A549 (cell line): Measurements from ENCODE around the gene TMEM248.
"Not testable (repeated sequence)": the region's sequence is repeated elsewhere in the genome, so short reads cannot be mapped to it uniquely, and the experiment has no call there.

Experiments
- BHLHE40 ChIP-seq: IDR thresholded peaks from 2 replicates; pipeline ENCODE4 v1.6.1; 2012; ENCODE audit warnings: low read depth, low read length, inconsistent platforms
- CEBPB ChIP-seq, 2 experiments: fragments of >200 bp in 1 of 2; sonication (Bioruptor Twin) in 1 of 2; formaldehyde crosslinking in 1 of 2; IDR thresholded peaks; 2 replicates each; pipeline ENCODE4 v1.6.1; 2012 to 2016
- CHD4 ChIP-seq: fragments of 200-600 bp; sonication (generic); IDR thresholded peaks from 2 replicates; pipeline ENCODE4 v1.6.1; 2016; ENCODE audit warnings: antibody characterized with exemption, mild to moderate bottlenecking, borderline replicate concordance
- EP300 ChIP-seq, 2 experiments: fragments of >200 bp; sonication (Bioruptor Twin); formaldehyde crosslinking; IDR thresholded peaks; 2 replicates in 1 of 2; 3 replicates in 1 of 2; pipeline ENCODE4 v1.6.1; 2016 to 2017
- ESRRA ChIP-seq: fragments of 150-350 bp; IDR thresholded peaks from 2 replicates; pipeline ENCODE4 v1.6.1; 2014; ENCODE audit warnings: mild to moderate bottlenecking, low read length, borderline replicate concordance
- GATA3 ChIP-seq: IDR thresholded peaks from 2 replicates; pipeline ENCODE4 v1.6.1; 2012; ENCODE audit warnings: borderline replicate concordance
- POLR2A ChIP-seq: IDR thresholded peaks from 2 replicates; pipeline ENCODE4 v1.6.1; 2012; ENCODE audit warnings: mild to moderate bottlenecking, low read length
- RNF2 ChIP-seq: fragments of 200-600 bp; sonication (generic); IDR thresholded peaks from 2 replicates; pipeline ENCODE4 v1.6.1; 2016; ENCODE audit warnings: low read depth, mild to moderate bottlenecking, antibody characterized with exemption, moderate library complexity, borderline replicate concordance
- TP53 ChIP-seq: fragments of 250-450 bp; sonication (Bioruptor Pico); IDR thresholded peaks from 2 replicates; pipeline ENCODE4 v1.5.0; 2021; ENCODE audit warnings: mild to moderate bottlenecking, moderate library complexity
- TF ChIP-seq, protein P1 (sequence below): fragments of >200 bp; sonication (Bioruptor Twin); formaldehyde crosslinking; IDR thresholded peaks from 3 replicates; pipeline ENCODE4 v1.5.1; 2016
- TF ChIP-seq, protein P2 (sequence below): IDR thresholded peaks from 2 replicates; pipeline ENCODE4 v1.6.1; 2012
- TF ChIP-seq, protein P3 (sequence below): fragments of 450-650 bp; IDR thresholded peaks from 2 replicates; pipeline ENCODE4 v1.6.1; 2014; ENCODE audit warnings: antibody characterized with exemption
- TF ChIP-seq, protein P4 (sequence below): IDR thresholded peaks from 2 replicates; pipeline ENCODE4 v1.6.1; 2012; ENCODE audit warnings: low read depth, borderline replicate concordance
- TF ChIP-seq, protein P5 (sequence below): fragments of 200-600 bp; sonication (generic); IDR thresholded peaks from 2 replicates; pipeline ENCODE4 v1.6.1; 2016; ENCODE audit warnings: antibody characterized with exemption, mild to moderate bottlenecking, moderate library complexity

DNA sequence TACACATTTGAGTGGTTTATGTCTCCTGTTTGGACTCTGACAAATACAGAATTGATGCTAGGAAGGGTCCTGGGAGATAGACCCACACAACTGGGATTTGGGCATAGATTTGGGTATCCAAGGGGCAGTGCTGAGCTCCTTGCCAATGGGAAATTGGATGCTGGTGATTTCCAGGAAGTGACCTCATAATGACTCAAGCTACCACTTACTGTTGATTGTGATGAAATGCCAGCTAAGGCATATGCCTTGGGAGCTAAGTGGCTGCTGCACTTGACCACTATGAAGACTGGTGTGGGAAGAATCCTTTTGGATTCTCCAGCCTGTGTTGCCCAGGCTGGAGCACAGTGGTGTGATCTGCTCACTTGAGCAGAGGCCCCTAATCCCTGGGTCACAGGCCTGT is 36.5 kb upstream of the TMEM248 start:
- TF ChIP-seq TP53; POLR2A; CHD4; EP300 (IDR thresholded peaks at IDR 0.05); RNF2; CEBPB (IDR thresholded peaks at IDR 0.05); GATA3; ESRRA; BHLHE40: not testable (repeated sequence)
- TF ChIP-seq, protein P1, sequence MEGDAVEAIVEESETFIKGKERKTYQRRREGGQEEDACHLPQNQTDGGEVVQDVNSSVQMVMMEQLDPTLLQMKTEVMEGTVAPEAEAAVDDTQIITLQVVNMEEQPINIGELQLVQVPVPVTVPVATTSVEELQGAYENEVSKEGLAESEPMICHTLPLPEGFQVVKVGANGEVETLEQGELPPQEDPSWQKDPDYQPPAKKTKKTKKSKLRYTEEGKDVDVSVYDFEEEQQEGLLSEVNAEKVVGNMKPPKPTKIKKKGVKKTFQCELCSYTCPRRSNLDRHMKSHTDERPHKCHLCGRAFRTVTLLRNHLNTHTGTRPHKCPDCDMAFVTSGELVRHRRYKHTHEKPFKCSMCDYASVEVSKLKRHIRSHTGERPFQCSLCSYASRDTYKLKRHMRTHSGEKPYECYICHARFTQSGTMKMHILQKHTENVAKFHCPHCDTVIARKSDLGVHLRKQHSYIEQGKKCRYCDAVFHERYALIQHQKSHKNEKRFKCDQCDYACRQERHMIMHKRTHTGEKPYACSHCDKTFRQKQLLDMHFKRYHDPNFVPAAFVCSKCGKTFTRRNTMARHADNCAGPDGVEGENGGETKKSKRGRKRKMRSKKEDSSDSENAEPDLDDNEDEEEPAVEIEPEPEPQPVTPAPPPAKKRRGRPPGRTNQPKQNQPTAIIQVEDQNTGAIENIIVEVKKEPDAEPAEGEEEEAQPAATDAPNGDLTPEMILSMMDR: not testable (repeated sequence)
- TF ChIP-seq, protein P2, sequence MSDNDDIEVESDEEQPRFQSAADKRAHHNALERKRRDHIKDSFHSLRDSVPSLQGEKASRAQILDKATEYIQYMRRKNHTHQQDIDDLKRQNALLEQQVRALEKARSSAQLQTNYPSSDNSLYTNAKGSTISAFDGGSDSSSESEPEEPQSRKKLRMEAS: not testable (repeated sequence)
- TF ChIP-seq, protein P3, sequence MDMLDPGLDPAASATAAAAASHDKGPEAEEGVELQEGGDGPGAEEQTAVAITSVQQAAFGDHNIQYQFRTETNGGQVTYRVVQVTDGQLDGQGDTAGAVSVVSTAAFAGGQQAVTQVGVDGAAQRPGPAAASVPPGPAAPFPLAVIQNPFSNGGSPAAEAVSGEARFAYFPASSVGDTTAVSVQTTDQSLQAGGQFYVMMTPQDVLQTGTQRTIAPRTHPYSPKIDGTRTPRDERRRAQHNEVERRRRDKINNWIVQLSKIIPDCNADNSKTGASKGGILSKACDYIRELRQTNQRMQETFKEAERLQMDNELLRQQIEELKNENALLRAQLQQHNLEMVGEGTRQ: not testable (repeated sequence)
- TF ChIP-seq, protein P4, sequence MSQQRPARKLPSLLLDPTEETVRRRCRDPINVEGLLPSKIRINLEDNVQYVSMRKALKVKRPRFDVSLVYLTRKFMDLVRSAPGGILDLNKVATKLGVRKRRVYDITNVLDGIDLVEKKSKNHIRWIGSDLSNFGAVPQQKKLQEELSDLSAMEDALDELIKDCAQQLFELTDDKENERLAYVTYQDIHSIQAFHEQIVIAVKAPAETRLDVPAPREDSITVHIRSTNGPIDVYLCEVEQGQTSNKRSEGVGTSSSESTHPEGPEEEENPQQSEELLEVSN: not testable (repeated sequence)
- TF ChIP-seq, protein P5, sequence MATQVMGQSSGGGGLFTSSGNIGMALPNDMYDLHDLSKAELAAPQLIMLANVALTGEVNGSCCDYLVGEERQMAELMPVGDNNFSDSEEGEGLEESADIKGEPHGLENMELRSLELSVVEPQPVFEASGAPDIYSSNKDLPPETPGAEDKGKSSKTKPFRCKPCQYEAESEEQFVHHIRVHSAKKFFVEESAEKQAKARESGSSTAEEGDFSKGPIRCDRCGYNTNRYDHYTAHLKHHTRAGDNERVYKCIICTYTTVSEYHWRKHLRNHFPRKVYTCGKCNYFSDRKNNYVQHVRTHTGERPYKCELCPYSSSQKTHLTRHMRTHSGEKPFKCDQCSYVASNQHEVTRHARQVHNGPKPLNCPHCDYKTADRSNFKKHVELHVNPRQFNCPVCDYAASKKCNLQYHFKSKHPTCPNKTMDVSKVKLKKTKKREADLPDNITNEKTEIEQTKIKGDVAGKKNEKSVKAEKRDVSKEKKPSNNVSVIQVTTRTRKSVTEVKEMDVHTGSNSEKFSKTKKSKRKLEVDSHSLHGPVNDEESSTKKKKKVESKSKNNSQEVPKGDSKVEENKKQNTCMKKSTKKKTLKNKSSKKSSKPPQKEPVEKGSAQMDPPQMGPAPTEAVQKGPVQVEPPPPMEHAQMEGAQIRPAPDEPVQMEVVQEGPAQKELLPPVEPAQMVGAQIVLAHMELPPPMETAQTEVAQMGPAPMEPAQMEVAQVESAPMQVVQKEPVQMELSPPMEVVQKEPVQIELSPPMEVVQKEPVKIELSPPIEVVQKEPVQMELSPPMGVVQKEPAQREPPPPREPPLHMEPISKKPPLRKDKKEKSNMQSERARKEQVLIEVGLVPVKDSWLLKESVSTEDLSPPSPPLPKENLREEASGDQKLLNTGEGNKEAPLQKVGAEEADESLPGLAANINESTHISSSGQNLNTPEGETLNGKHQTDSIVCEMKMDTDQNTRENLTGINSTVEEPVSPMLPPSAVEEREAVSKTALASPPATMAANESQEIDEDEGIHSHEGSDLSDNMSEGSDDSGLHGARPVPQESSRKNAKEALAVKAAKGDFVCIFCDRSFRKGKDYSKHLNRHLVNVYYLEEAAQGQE: not testable (repeated sequence)
